ENCODE measurements around the gene HS1BP3. TPM values are rescaled to one million over a fixed set of nuclear protein-coding genes. Genes with fewer than 3 reads are reported as not detected.

Gene HS1BP3
- total and polyA plus RNA-seq, 2 of the 4 experiments (the other 2 are of a cell fraction): 9.0 to 14.8 TPM

- H2AK5ac ChIP-seq (ENCODE audit: low read depth, low read length): peak overlapping the region; percentile 35
- no peak overlapping the region for H2AFZ ChIP-seq (replicated peaks; ENCODE audit: low read length, poor library complexity)
- ATAC-seq (ENCODE audit: low read depth) (no peak), DNase-seq (no peak)
- WGBS, 2 experiments (ENCODE audit: extremely low coverage in 2 of 2, insufficient read length in 1 of 2): 92% methylated on average over 2 of the region's 7 CpGs; no CpG with 5 or more reads in 1 of the 2 experiments
- in situ Hi-C loops (cut with MboI; ENCODE audit: low sequenced_read_pairs) (no loop called here), intact Hi-C loops (cut with micrococcal nuclease) (no loop called here), dilution Hi-C loops (cut with HindIII; ENCODE audit: low sequenced_read_pairs, unreplicated experiment) (no loop called here)
- H3K4me2 ChIP-seq (ENCODE audit: low read depth, low read length): no peak overlapping the region
- H3K18ac ChIP-seq (ENCODE audit: low read depth, low read length): no peak overlapping the region
- H3K9ac ChIP-seq (ENCODE audit: low read depth, low read length): no peak overlapping the region
- H3K27ac ChIP-seq (ENCODE audit: insufficient read depth, low read length): no peak overlapping the region
- no peaks in the 10 kb centered on the region for H3K27me3 ChIP-seq (ENCODE audit: control insufficient read depth, insufficient read depth, low read length)
- no peak overlapping the region for H2BK20ac ChIP-seq (ENCODE audit: low read depth, low read length)
- H3K9me3 ChIP-seq (ENCODE audit: control insufficient read depth, insufficient read depth, low read length): no peaks in the 10 kb centered on the region
- H3K79me1 ChIP-seq (ENCODE audit: low read depth in 1 of 2, low read length in 2 of 2): no peaks in the 10 kb centered on the region
- H4K20me1 ChIP-seq (ENCODE audit: insufficient read depth, low read length): no peaks in the 10 kb centered on the region
- ChIA-PET POLR2A (ENCODE audit: unreplicated experiment) (no interaction called here), CTCF (no interaction called here)
- H3K4me3 ChIP-seq (ENCODE audit: insufficient read depth, low read depth, low read length): no peak overlapping the region
- H2BK15ac ChIP-seq (ENCODE audit: low read depth, low read length): no peak overlapping the region
- BruUV-seq (replicated peaks): no TSS peak
- no peak overlapping the region for H3K4ac ChIP-seq (ENCODE audit: low read depth, low read length)
- H3K9me1 ChIP-seq (ENCODE audit: insufficient read depth, low read length): no peaks in the 10 kb centered on the region; the same call in 1 of the 2 replicates
- H2BK5ac ChIP-seq (ENCODE audit: low read depth, low read length, poor library complexity, severe bottlenecking): no peak overlapping the region
- no peaks in the 10 kb centered on the region for H3K36me3 ChIP-seq (ENCODE audit: control insufficient read depth, insufficient read depth, low read length)
- TF ChIP-seq CTCF (conservative IDR thresholded peaks at IDR 0.05; ENCODE audit: low read depth, low read length) (no peak), RFX5 (IDR thresholded peaks at IDR 0.05; ENCODE audit: low read depth, low read length) (no peak), RAD21 (IDR thresholded peaks at IDR 0.05; ENCODE audit: low read length) (no peak), MAFK (IDR thresholded peaks at IDR 0.05; ENCODE audit: low read depth, low read length) (no peak), FOS (IDR thresholded peaks at IDR 0.05; ENCODE audit: low read depth, low read length) (no peak), NFE2L2 (IDR thresholded peaks at IDR 0.05; ENCODE audit: low read depth, low read length) (no peak), CEBPB (IDR thresholded peaks at IDR 0.05; ENCODE audit: low read depth, low read length) (no peak), POLR2A (IDR thresholded peaks at IDR 0.05; ENCODE audit: low read depth, low read length) (no peak), RCOR1 (IDR thresholded peaks at IDR 0.05; ENCODE audit: insufficient replicate concordance, low read length) (no peak), ELK1 (IDR thresholded peaks at IDR 0.05; ENCODE audit: borderline replicate concordance, low read depth, low read length) (no peak), CHD1 (IDR thresholded peaks at IDR 0.05; ENCODE audit: low read depth, low read length) (no peak), MAZ (IDR thresholded peaks at IDR 0.05; ENCODE audit: borderline replicate concordance, low read depth, low read length) (no peak), MXI1 (IDR thresholded peaks at IDR 0.05; ENCODE audit: borderline replicate concordance, low read depth, low read length) (no peak), USF2 (IDR thresholded peaks at IDR 0.05; ENCODE audit: low read depth, low read length) (no peak), BHLHE40 (IDR thresholded peaks at IDR 0.05; ENCODE audit: low read depth, low read length) (no peak), SMC3 (IDR thresholded peaks at IDR 0.05; ENCODE audit: low read depth, low read length) (no peak)
- peaks cover 8% of the 10 kb centered on the region for H3K4me1 ChIP-seq (ENCODE audit: control insufficient read depth, insufficient read depth, low read length)
- H4K8ac ChIP-seq (ENCODE audit: low read depth in 2 of 2, low read length in 2 of 2): no peak overlapping the region
- 0 out of 2 replicates have a peak overlapping the region, but pooled peaks have one; percentile 33 for H3K23ac ChIP-seq (ENCODE audit: low read depth, low read length)
- H3K56ac ChIP-seq (ENCODE audit: extremely low read depth, insufficient read depth, low read length): no peak overlapping the region
- no peak overlapping the region for H4K91ac ChIP-seq (ENCODE audit: insufficient read depth, low read depth, low read length)
- no peak overlapping the region for H2BK120ac ChIP-seq (ENCODE audit: low read depth, low read length)
- peak overlapping the region; percentile 46 for H2AK9ac ChIP-seq (replicated peaks; ENCODE audit: low read depth, low read length, poor library complexity)
- no peak overlapping the region; the same call in 1 of the 2 replicates for H3K14ac ChIP-seq (replicated peaks; ENCODE audit: low read depth, low read length)
- H4K5ac ChIP-seq (ENCODE audit: low read depth, low read length): no peak overlapping the region
Observed at GRCh38 chr2:20569464-20570223, 81.3 kb downstream of the HS1BP3 start.
